Measurements from ENCODE around the gene GPR176. TPM values are rescaled to one million over a fixed set of nuclear protein-coding genes. Genes with fewer than 3 reads are reported as not detected.
A peak's percentile ranks its signal among the peaks of the same experiment; 100 is the strongest.

The GPR176 gene
- total RNA-seq, 2 donors from 2014 or later = 43.0 to 88.0 TPM

DNA sequence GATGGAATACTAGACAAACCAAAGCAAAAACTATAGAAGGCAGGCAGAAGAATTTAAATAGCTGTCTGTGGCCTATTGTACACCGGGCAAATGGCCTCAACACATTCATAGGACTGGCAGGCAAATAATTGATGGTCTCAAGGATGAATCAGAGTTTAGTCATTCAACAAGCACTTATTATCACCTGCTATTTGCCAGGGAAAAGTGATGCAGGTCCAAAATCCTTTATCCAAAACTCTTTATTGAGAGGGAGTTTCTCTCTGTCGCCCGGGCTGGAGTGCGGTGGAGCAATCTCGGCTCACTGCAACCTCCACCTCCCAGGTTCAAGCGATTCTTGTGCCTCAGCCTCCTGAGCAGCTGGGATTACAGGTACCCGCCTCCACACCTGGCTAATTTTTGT lies 16.1 kb upstream of the GPR176 start:
- H3K27ac ChIP-seq = peak overlapping the region in 1 of 2 donors; percentile 2
- no peaks in the 10 kb centered on the region for H3K9me3 ChIP-seq
- H3K36me3 ChIP-seq = no peaks in the 10 kb centered on the region
- H3K4me3 ChIP-seq = no peak overlapping the region
- H3K27me3 ChIP-seq (replicated peaks; ENCODE audit: insufficient read depth) = no peaks in the 10 kb centered on the region
- peaks cover 35 to 45% of the 10 kb centered on the region in 2 donors for H3K4me1 ChIP-seq (ENCODE audit: control insufficient read depth in 1 of 2, low read depth in 2 of 2)
- no peak for DNase-seq (ENCODE audit: low spot score)
- TF ChIP-seq, protein P1, sequence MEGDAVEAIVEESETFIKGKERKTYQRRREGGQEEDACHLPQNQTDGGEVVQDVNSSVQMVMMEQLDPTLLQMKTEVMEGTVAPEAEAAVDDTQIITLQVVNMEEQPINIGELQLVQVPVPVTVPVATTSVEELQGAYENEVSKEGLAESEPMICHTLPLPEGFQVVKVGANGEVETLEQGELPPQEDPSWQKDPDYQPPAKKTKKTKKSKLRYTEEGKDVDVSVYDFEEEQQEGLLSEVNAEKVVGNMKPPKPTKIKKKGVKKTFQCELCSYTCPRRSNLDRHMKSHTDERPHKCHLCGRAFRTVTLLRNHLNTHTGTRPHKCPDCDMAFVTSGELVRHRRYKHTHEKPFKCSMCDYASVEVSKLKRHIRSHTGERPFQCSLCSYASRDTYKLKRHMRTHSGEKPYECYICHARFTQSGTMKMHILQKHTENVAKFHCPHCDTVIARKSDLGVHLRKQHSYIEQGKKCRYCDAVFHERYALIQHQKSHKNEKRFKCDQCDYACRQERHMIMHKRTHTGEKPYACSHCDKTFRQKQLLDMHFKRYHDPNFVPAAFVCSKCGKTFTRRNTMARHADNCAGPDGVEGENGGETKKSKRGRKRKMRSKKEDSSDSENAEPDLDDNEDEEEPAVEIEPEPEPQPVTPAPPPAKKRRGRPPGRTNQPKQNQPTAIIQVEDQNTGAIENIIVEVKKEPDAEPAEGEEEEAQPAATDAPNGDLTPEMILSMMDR (IDR thresholded peaks at IDR 0.05) = no peak
- ATAC-seq (ENCODE audit: insufficient number of reproducible peaks, low FRiP score, low read depth) = no peak

DNA sequence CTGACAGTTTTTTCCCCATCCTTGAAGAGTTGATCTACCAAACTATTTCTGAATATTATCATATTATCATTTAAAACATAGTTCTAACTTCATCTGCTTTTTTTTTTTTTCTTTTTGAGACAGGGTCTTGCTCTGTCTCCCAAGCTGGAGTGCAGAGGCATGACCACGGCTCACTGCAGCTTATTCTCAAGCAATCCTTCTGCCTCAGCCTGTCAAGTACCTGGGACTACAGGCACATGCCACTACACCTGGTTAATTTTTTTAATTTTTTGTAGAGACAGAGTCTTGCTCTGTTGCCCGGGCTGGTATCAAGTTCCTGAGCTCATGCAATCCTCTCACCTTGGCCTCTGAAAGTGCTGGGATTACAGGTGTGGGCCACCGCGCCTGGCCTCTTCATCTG lies 15.2 kb upstream of the GPR176 start:
- DNase-seq (ENCODE audit: low spot score) (no peak), ATAC-seq (ENCODE audit: insufficient number of reproducible peaks, low FRiP score, low read depth) (no peak)
- Histone ChIP-seq H3K27ac (no peak overlapping the region), H3K27me3 (replicated peaks; ENCODE audit: insufficient read depth) (no peaks in the 10 kb centered on the region), H3K4me1 (ENCODE audit: control insufficient read depth in 1 of 2, low read depth in 2 of 2) (peaks cover 35 to 45% of the 10 kb centered on the region in 2 donors), H3K9me3 (no peaks in the 10 kb centered on the region), H3K4me3 (peak overlapping the region; percentile 78), H3K36me3 (no peaks in the 10 kb centered on the region)
- TF ChIP-seq, protein P1 (IDR thresholded peaks at IDR 0.05) = no peak

DNA sequence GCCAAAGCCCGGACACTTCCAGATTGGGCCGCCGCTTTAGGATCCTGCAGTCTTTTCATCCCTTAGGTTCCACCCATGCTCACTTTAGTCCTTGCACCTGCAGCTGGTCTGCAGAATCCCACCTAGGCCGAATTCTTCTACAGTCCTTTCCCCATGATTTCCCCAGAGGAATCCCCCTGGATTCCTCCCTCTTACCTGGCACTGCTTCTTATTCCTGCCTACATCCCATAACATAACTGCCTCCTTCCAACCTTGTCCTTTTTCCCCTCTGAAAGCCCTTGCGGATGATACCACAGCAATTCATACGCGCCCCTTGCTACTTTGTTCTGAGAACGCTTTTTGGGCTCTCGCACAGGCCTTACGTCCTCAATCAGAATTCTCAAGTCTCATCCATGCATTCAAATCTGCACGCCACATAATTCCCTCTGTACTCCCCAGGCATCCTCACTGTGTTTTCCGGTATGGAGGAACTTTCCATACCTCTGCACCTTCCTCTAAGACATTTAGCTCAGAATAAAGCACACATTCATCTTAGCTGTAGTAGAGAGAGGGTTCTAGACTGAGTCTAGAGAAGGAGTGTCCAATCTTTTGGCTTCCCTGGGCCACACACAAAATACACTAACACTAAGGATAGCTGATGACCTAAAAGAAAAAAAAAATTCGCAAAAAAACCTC lies 14.5 kb upstream of the GPR176 start:
- DNase-seq (ENCODE audit: low spot score) (no peak), ATAC-seq (ENCODE audit: insufficient number of reproducible peaks, low FRiP score, low read depth) (peak; percentile 13)
- TF ChIP-seq, protein P1 (IDR thresholded peaks at IDR 0.05) = no peak
- Histone ChIP-seq H3K27me3 (replicated peaks; ENCODE audit: insufficient read depth) (no peaks in the 10 kb centered on the region), H3K4me1 (ENCODE audit: control insufficient read depth in 1 of 2, low read depth in 2 of 2) (peaks cover 35 to 38% of the 10 kb centered on the region in 2 donors), H3K9me3 (no peaks in the 10 kb centered on the region), H3K36me3 (no peaks in the 10 kb centered on the region), H3K4me3 (peak overlapping the region; percentile 78), H3K27ac (peak overlapping the region; percentile 87 to 90)

DNA sequence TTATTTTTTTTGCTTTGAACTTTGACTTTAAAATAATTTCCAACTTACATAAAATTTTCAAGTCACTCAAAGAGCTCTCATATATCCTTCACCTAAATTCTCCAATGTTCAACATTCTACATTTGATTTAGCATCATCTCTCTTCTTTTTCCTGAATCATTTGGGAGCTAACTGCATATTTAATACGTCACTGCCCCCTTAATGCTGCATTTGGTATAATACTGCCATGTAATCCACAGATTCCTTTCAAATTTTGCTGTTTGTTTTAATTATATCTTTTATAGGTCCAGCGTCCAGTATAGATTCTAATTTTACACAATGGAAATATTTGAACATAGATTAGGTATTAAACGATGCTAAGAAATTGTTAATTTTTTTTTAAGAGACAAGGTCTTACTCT lies 11.5 kb upstream of the GPR176 start:
- Histone ChIP-seq H3K9me3 (no peaks in the 10 kb centered on the region), H3K4me3 (no peak overlapping the region), H3K27ac (no peak overlapping the region), H3K27me3 (replicated peaks; ENCODE audit: insufficient read depth) (no peaks in the 10 kb centered on the region), H3K36me3 (no peaks in the 10 kb centered on the region), H3K4me1 (ENCODE audit: control insufficient read depth in 1 of 2, low read depth in 2 of 2) (peaks cover 12 to 16% of the 10 kb centered on the region in 2 donors)
- ATAC-seq (ENCODE audit: insufficient number of reproducible peaks, low FRiP score, low read depth) (no peak), DNase-seq (ENCODE audit: low spot score) (no peak)
- TF ChIP-seq, protein P1 (IDR thresholded peaks at IDR 0.05) = no peak

DNA sequence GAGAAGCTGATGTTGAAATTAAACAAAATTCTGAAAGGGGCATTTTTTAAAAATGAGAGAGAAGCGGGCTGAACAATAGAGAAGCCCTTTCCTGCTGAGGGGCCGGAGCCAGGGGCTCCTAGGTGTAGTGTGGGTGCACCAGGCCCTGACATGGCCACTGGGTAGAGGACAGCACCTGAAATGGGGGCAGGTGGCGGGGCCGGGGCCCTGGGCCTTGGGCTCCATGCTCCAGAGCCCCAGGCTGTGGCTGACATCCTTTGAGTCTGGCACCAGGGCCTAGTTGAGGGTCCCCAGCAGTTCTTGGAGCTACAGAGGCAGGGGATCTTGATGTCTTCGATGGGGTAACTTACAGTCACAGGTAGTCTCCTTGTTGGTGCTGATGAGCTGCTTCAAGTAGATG lies 6.5 kb upstream of the GPR176 start:
- DNase-seq (ENCODE audit: low spot score) (no peak), ATAC-seq (ENCODE audit: insufficient number of reproducible peaks, low FRiP score, low read depth) (no peak)
- no peaks in the 10 kb centered on the region for H3K9me3 ChIP-seq
- no peaks in the 10 kb centered on the region for H3K4me1 ChIP-seq (ENCODE audit: control insufficient read depth in 1 of 2, low read depth in 2 of 2)
- no peak overlapping the region for H3K27ac ChIP-seq
- no peaks in the 10 kb centered on the region for H3K27me3 ChIP-seq (replicated peaks; ENCODE audit: insufficient read depth)
- no peaks in the 10 kb centered on the region for H3K36me3 ChIP-seq
- no peak overlapping the region for H3K4me3 ChIP-seq
- TF ChIP-seq, protein P1 (IDR thresholded peaks at IDR 0.05) = no peak

Data from thoracic aorta (tissue), 2 donors.